ENCODE results near the gene FAM89B. TPM values are rescaled to one million over a fixed set of nuclear protein-coding genes. Genes with fewer than 3 reads are reported as not detected.

Gene FAM89B
- total RNA-seq, 2 experiments from 2014 or later = 23.3 to 27.3 TPM

DNA sequence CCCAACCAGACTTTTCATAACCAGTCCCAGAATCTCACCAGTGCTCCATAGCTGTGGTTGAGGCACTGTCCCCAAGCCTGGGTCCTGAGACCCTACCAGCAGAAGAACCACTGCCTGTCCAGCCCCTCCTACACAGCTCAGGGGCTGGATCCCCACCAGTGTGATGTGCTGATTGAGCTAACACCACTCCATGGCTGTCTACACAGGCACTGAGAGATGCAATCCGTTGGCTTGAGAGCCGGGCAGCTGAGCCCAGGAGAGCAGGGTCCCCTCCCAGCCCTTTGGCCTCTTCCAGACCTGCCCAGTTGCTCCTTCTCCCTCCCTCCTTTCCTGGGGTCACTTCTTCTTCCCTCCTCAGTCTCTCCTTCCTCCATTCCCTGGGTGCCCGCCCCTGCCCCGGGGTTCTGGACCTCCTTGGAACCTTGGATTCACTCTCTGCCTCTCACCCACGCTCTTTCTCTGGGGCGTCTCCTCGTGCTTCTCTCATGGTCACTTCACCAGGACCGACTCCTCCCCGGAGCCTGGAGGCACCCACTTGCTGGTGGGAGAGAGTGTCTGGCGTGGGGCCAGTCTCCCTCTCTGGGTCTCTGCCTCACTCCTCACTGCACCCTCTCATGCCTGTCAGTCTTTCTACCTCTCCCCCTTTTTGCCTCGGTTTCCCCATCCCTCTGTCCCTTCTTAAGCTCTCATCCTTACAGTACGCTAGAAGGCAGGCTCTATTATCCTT is 48.2 kb upstream of the FAM89B start:
- peak overlapping the region; percentile 60 to 84 for H3K27ac ChIP-seq (ENCODE audit: low read depth in 1 of 2, low read length in 2 of 2)
- H3K4me1 ChIP-seq (ENCODE audit: insufficient read depth, low read length) = peaks cover 57% of the 10 kb centered on the region
- Mint-ChIP-seq H3K27me3 (no peaks in the 10 kb centered on the region), H3K4me3 (peak overlapping the region; percentile 84), H3K4me1 (ENCODE audit: low read depth) (peaks cover 54% of the 10 kb centered on the region), H3K36me3 (ENCODE audit: low read depth) (peaks cover 27% of the 10 kb centered on the region), H3K9me3 (no peaks in the 10 kb centered on the region), H3K27ac (peak overlapping the region; percentile 91)
- H3K36me3 ChIP-seq (ENCODE audit: insufficient read depth, low read length) = peaks cover 20% of the 10 kb centered on the region
- H3K27me3 ChIP-seq (ENCODE audit: control insufficient read depth in 1 of 2, insufficient read depth in 2 of 2, low read length in 2 of 2) = no peaks in the 10 kb centered on the region
- ChIA-PET CTCF (interaction anchor here (0.9 to 2.0 kb wide), 6 partner anchors 13 to 142 kb away, joined by 3 to 8 read pairs (median 5); no protein-coding TSS in a partner anchor), POLR2A (interaction anchor here (0.5 to 4.1 kb wide), 27 partner anchors 10 to 745 kb away, joined by 3 to 106 read pairs (median 4); partner anchors contain the start of genes DPF2, EHBP1L1, FAM89B and FRMD8)
- no peaks in the 10 kb centered on the region for H3K9me3 ChIP-seq (ENCODE audit: control insufficient read depth in 1 of 2, insufficient read depth in 1 of 2, low read length in 2 of 2)
- peak overlapping the region; percentile 38 for H3K4me3 ChIP-seq (ENCODE audit: low read length)
- TF ChIP-seq, protein P1, sequence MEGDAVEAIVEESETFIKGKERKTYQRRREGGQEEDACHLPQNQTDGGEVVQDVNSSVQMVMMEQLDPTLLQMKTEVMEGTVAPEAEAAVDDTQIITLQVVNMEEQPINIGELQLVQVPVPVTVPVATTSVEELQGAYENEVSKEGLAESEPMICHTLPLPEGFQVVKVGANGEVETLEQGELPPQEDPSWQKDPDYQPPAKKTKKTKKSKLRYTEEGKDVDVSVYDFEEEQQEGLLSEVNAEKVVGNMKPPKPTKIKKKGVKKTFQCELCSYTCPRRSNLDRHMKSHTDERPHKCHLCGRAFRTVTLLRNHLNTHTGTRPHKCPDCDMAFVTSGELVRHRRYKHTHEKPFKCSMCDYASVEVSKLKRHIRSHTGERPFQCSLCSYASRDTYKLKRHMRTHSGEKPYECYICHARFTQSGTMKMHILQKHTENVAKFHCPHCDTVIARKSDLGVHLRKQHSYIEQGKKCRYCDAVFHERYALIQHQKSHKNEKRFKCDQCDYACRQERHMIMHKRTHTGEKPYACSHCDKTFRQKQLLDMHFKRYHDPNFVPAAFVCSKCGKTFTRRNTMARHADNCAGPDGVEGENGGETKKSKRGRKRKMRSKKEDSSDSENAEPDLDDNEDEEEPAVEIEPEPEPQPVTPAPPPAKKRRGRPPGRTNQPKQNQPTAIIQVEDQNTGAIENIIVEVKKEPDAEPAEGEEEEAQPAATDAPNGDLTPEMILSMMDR (IDR thresholded peaks at IDR 0.05) = no peak
- intact Hi-C loops (cut with DNase I, micrococcal nuclease) = loop anchor here (5.0 to 10.0 kb wide), 3 partner anchors 51 to 943 kb away; partner anchors contain the start of genes EHBP1L1 (in 1 of the 2), FAM89B (in 1 of the 2), PELI3 (in 1 of the 2) and TM7SF2 (in 1 of the 2)
- DNase-seq = peak in 3 of 14 experiments; percentile 30 to 34 (median 30)
- peak; percentile 9 for ATAC-seq (ENCODE audit: poor library complexity)

DNA sequence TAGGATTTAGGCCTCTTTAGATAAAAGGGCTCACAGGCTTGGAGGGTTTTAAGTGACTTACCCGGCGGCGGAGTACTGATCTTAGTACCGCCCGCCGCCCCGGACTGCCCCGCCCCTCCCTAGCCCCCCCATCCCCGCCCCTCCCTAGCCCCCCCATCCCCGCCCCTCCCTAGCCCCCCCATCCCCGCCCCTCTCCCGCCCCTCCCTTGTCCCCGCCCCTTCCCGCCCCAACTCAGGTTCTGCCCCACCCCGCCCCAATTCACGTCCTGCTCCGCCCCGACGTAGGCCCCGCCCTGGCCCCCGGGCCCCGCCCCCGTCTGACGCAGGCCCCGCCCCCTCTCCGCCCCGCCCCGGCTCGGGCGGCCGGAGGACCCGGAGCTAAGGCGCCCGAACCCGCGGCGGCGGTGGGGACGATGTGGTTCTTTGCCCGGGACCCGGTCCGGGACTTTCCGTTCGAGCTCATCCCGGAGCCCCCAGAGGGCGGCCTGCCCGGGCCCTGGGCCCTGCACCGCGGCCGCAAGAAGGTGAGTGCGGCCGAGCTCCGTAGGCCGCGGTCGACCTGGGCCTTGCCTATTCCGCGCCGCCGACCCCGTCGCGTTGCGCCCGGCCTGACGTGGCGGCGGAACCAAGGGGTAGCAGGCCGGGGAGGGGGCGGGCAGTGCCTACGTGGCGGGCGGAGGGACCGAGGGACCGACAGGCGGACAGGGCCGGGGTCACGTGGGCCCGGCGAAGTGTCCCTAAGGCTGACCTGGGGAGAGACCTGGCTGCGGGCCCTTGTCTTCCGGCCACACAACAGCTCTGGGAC is 47.4 kb upstream of the FAM89B start, which contains the start of gene SCYL1:
Gene SCYL1 (plus strand): TSS at position 343 of the 805 bp plus-strand sequence. CDS start 71 bp downstream, at position 414.
- no peaks in the 10 kb centered on the region for H3K27me3 ChIP-seq (ENCODE audit: control insufficient read depth in 1 of 2, insufficient read depth in 2 of 2, low read length in 2 of 2)
- intact Hi-C loops (cut with DNase I, micrococcal nuclease) = loop anchor here (1.0 to 10.0 kb wide), 4 partner anchors 15 to 942 kb away; partner anchors contain the start of genes EHBP1L1 (in 1 of the 2), FAM89B (in 1 of the 2), PELI3 (in 1 of the 2) and TM7SF2 (in 1 of the 2)
- H3K27ac ChIP-seq (ENCODE audit: low read depth in 1 of 2, low read length in 2 of 2) = peak within 1 kb of the TSS; percentile 60 to 84
- H3K4me1 Mint-ChIP-seq (ENCODE audit: low read depth) = peaks cover 58% of the 10 kb centered on the region
- H3K36me3 ChIP-seq (ENCODE audit: insufficient read depth, low read length) = peaks cover 22% of the 10 kb centered on the region
- ChIA-PET POLR2A (interaction anchor here (0.6 to 4.1 kb wide), 27 partner anchors 10 to 746 kb away, joined by 3 to 106 read pairs (median 4); partner anchors contain the start of genes DPF2, EHBP1L1, FAM89B and FRMD8), CTCF (interaction anchor here (0.6 to 2.0 kb wide), 9 partner anchors 14 to 791 kb away, joined by 3 to 8 read pairs (median 3); no protein-coding TSS in a partner anchor)
- peak; percentile 79 for ATAC-seq (ENCODE audit: poor library complexity)
- peak within 1 kb of the TSS; percentile 75 for H3K4me3 ChIP-seq (ENCODE audit: low read length)
- peak within 1 kb of the TSS; percentile 88 for H3K4me3 Mint-ChIP-seq
- H3K4me1 ChIP-seq (ENCODE audit: insufficient read depth, low read length) = peaks cover 65% of the 10 kb centered on the region
- no peaks in the 10 kb centered on the region for H3K9me3 ChIP-seq (ENCODE audit: control insufficient read depth in 1 of 2, insufficient read depth in 1 of 2, low read length in 2 of 2)
- DNase-seq = peak; percentile 72 to 91 (median 81)
- no peaks in the 10 kb centered on the region for H3K9me3 Mint-ChIP-seq
- TF ChIP-seq, protein P1 (IDR thresholded peaks at IDR 0.05) = no peak
- no peaks in the 10 kb centered on the region for H3K27me3 Mint-ChIP-seq
- peak within 1 kb of the TSS; percentile 91 for H3K27ac Mint-ChIP-seq
- H3K36me3 Mint-ChIP-seq (ENCODE audit: low read depth) = peaks cover 30% of the 10 kb centered on the region

Data from CD4-positive, alpha-beta T cell (primary cell).